ENCODE measurements around the gene PCDH7. TPM values are rescaled to one million over a fixed set of nuclear protein-coding genes. Genes with fewer than 3 reads are reported as not detected.

Gene PCDH7
- total and polyA plus RNA-seq, 3 donors from 2014 or later: 2.4 to 2.9 (median 2.8) TPM

GRCh38 chr4:30765022-30765421 is 44.9 kb downstream of the PCDH7 start:
- WGBS, 2 donors: 80 to 87% methylated on average over 4 of the region's 4 CpGs
- Histone ChIP-seq H3K4me3 (no peak overlapping the region), H3K36me3 (ENCODE audit: low read depth, missing control alignments) (no peaks in the 10 kb centered on the region), H3K27me3 (no peaks in the 10 kb centered on the region), H3K4me1 (no peaks in the 10 kb centered on the region), H3K27ac (no peak overlapping the region), H3K9me3 (no peaks in the 10 kb centered on the region)
- TF ChIP-seq POLR2A (IDR thresholded peaks at IDR 0.05): no peak
- TF ChIP-seq, protein P1, sequence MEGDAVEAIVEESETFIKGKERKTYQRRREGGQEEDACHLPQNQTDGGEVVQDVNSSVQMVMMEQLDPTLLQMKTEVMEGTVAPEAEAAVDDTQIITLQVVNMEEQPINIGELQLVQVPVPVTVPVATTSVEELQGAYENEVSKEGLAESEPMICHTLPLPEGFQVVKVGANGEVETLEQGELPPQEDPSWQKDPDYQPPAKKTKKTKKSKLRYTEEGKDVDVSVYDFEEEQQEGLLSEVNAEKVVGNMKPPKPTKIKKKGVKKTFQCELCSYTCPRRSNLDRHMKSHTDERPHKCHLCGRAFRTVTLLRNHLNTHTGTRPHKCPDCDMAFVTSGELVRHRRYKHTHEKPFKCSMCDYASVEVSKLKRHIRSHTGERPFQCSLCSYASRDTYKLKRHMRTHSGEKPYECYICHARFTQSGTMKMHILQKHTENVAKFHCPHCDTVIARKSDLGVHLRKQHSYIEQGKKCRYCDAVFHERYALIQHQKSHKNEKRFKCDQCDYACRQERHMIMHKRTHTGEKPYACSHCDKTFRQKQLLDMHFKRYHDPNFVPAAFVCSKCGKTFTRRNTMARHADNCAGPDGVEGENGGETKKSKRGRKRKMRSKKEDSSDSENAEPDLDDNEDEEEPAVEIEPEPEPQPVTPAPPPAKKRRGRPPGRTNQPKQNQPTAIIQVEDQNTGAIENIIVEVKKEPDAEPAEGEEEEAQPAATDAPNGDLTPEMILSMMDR (IDR thresholded peaks at IDR 0.05): no peak
- intact Hi-C loops (cut with DNase I; ENCODE audit: low total_unique reads): no loop called here
- DNase-seq: no peak

DNA sequence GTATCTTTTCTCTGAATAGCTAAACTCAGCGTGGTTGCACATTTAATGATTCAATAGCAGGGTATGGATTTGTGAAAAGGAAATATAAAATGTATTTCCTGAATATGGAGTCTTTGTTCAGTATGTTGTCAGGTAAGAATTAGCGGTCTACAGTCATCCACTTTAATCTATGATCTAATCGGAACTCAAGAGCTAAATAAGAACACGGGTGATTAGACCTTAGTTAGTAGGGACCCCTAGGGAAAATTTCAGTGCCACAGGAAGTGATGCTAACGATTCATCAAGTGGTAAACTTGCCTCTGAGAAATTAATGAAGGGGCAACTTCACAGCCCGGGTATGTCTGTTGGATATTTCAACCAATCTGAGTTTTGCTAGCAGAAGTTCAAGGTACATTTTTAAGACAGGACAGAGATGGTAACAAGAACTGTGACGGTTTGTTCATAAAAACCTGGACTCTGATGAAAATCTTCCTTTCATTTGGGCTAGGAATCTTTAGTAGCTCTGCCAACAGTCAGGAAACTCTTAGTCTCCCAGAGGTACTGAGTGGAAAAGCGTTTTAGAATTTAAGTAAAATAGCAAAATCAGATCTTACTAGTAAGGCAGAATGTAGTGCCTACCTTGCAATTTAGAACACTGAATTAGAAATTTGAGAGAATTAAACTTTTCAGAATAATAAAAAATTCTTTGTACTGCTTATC is 47.1 kb downstream of the PCDH7 start:
- no peak overlapping the region for H3K4me3 ChIP-seq
- H3K27ac ChIP-seq: no peak overlapping the region
- no peaks in the 10 kb centered on the region for H3K4me1 ChIP-seq
- no peaks in the 10 kb centered on the region for H3K27me3 ChIP-seq
- TF ChIP-seq, protein P1 (IDR thresholded peaks at IDR 0.05): no peak
- no peak for TF ChIP-seq POLR2A (IDR thresholded peaks at IDR 0.05)
- DNase-seq: no peak
- H3K9me3 ChIP-seq: no peaks in the 10 kb centered on the region
- intact Hi-C loops (cut with DNase I; ENCODE audit: low total_unique reads): no loop called here
- H3K36me3 ChIP-seq (ENCODE audit: low read depth, missing control alignments): no peaks in the 10 kb centered on the region
- 62 to 77% methylated on average over 8 of the region's 8 CpGs for WGBS, 2 donors

DNA sequence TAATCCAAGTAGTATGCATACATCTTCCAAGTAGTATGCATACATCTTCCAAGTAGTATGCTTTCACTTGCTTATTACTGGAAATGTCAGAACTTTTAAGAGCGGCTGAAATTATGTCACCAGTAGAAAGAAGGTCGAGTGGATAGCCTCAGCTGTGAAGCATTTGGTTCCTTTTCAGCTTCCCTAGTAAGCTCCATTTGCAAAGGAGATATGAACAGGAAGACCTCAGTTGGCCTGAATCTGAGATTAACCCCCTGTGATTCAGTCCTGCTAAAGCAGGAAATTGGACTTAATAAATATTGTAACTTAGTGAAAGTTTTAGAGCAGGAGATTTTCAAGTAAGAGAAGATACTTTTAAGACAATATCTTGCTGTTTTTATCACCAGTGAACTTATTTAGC is 48.1 kb downstream of the PCDH7 start:
- Histone ChIP-seq H3K4me1 (no peaks in the 10 kb centered on the region), H3K36me3 (ENCODE audit: low read depth, missing control alignments) (no peaks in the 10 kb centered on the region), H3K27me3 (no peaks in the 10 kb centered on the region), H3K9me3 (no peaks in the 10 kb centered on the region), H3K27ac (no peak overlapping the region), H3K4me3 (no peak overlapping the region)
- TF ChIP-seq POLR2A (IDR thresholded peaks at IDR 0.05): no peak
- TF ChIP-seq, protein P1 (IDR thresholded peaks at IDR 0.05): no peak
- intact Hi-C loops (cut with DNase I; ENCODE audit: low total_unique reads): no loop called here
- no peak for DNase-seq
- WGBS, 2 donors: 59 to 73% methylated on average over 2 of the region's 2 CpGs

GRCh38 chr4:30769093-30769492 is 48.9 kb downstream of the PCDH7 start:
- DNase-seq: no peak
- intact Hi-C loops (cut with DNase I; ENCODE audit: low total_unique reads): no loop called here
- 74 to 87% methylated on average over 6 of the region's 6 CpGs for WGBS, 2 donors
- TF ChIP-seq, protein P1 (IDR thresholded peaks at IDR 0.05): no peak
- TF ChIP-seq POLR2A (IDR thresholded peaks at IDR 0.05): no peak
- H3K36me3 ChIP-seq (ENCODE audit: low read depth, missing control alignments): no peaks in the 10 kb centered on the region
- H3K9me3 ChIP-seq: no peaks in the 10 kb centered on the region
- H3K4me3 ChIP-seq: no peak overlapping the region
- no peak overlapping the region for H3K27ac ChIP-seq
- H3K27me3 ChIP-seq: no peaks in the 10 kb centered on the region
- H3K4me1 ChIP-seq: no peaks in the 10 kb centered on the region

DNA sequence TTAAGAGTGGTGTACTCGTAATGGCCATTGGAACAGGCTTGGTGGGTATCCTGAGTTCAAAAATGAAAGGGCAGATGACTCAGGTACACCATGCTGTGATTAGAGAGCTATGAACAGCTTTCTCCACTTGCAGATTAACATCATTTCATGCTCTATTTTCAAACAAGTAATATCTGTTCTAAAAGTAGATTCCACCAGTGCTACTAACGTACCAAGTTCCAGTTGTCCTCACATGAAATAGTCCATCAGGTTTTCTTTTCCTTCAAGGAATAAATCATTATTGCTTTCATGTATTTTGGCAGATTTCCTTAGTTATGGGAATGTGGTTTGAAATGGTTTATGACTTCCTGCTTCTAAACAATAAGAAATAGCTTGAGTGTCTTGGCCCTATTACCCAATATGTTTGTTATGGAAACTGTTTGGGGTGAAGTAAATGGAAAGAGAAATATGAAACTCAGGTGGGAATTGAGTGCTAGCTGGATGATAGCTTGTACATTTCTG is 49.9 kb downstream of the PCDH7 start:
- no peaks in the 10 kb centered on the region for H3K27me3 ChIP-seq
- intact Hi-C loops (cut with DNase I; ENCODE audit: low total_unique reads): no loop called here
- H3K27ac ChIP-seq: no peak overlapping the region
- DNase-seq: no peak
- no peak overlapping the region for H3K4me3 ChIP-seq
- TF ChIP-seq POLR2A (IDR thresholded peaks at IDR 0.05): no peak
- TF ChIP-seq, protein P1 (IDR thresholded peaks at IDR 0.05): no peak
- no peaks in the 10 kb centered on the region for H3K9me3 ChIP-seq
- no peaks in the 10 kb centered on the region for H3K36me3 ChIP-seq (ENCODE audit: low read depth, missing control alignments)
- 63 to 74% methylated on average over 2 of the region's 2 CpGs for WGBS, 2 donors
- H3K4me1 ChIP-seq: no peaks in the 10 kb centered on the region
